ENCODE data around the gene TRIM7. TPM values are rescaled to one million over a fixed set of nuclear protein-coding genes. Genes with fewer than 3 reads are reported as not detected.
A peak's percentile ranks its signal among the peaks of the same experiment; 100 is the strongest.

The TRIM7 gene
- total and polyA plus RNA-seq, 9 of the 15 experiments (the other 6 are each of a cell fraction or from before 2014, with no cell fraction given), result 2.6 to 14.9 (median 8.9) TPM

- TF ChIP-seq, protein P1, sequence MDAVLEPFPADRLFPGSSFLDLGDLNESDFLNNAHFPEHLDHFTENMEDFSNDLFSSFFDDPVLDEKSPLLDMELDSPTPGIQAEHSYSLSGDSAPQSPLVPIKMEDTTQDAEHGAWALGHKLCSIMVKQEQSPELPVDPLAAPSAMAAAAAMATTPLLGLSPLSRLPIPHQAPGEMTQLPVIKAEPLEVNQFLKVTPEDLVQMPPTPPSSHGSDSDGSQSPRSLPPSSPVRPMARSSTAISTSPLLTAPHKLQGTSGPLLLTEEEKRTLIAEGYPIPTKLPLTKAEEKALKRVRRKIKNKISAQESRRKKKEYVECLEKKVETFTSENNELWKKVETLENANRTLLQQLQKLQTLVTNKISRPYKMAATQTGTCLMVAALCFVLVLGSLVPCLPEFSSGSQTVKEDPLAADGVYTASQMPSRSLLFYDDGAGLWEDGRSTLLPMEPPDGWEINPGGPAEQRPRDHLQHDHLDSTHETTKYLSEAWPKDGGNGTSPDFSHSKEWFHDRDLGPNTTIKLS (IDR thresholded peaks at IDR 0.05; ENCODE audit: borderline replicate concordance, low read depth), result no peak
- TF ChIP-seq CBX1 (IDR thresholded peaks at IDR 0.05; ENCODE audit: low read depth) (no peak), ZNF282 (CRISPR knock-in tag; IDR thresholded peaks at IDR 0.05) (no peak), SMAD2 (IDR thresholded peaks at IDR 0.05; ENCODE audit: low read depth, low read length) (no peak), ILF3 (IDR thresholded peaks at IDR 0.05; ENCODE audit: borderline replicate concordance) (no peak), MGA (IDR thresholded peaks at IDR 0.05) (peak; percentile 81), DEAF1 (CRISPR knock-in tag; IDR thresholded peaks at IDR 0.05) (no peak), POLR2G (IDR thresholded peaks at IDR 0.05; ENCODE audit: low read depth, low read length) (peak; percentile 74), ZNF766 (CRISPR knock-in tag; conservative IDR thresholded peaks at IDR 0.05) (peak; percentile 86), ZNF644 (tag; IDR thresholded peaks at IDR 0.05; ENCODE audit: low read depth) (no peak), CBX5 (IDR thresholded peaks at IDR 0.05; ENCODE audit: borderline replicate concordance, low read depth) (no peak), MAZ (CRISPR knock-in tag; conservative IDR thresholded peaks at IDR 0.05 in 1 of 2, IDR thresholded peaks at IDR 0.05 in 1 of 2) (peak; percentile 47 to 63; a peak in 2 of 4 replicates), SRSF3 (IDR thresholded peaks at IDR 0.05; ENCODE audit: insufficient read depth, low read length) (0 out of 2 replicates have a peak, but pooled peaks have one; percentile 54)
Observed at GRCh38 chr5:181160152-181160754, 44.7 kb downstream of the TRIM7 start (continued).
